Endothelial cell (in vitro differentiated cells): ENCODE data around the gene GIPC3. TPM values are rescaled to one million over a fixed set of nuclear protein-coding genes. Genes with fewer than 3 reads are reported as not detected.

Source experiments
- DNase-seq: peaks from one replicate; pipeline ENCODE4 v3.0.0; 2021; ENCODE audit warnings: low spot score
- H3K27ac Mint-ChIP-seq: one replicate; pipeline ENCODE4 v1.8.0; 2021; ENCODE audit warnings: mixed read lengths, inconsistent platforms; ENCODE audit not compliant: unreplicated experiment
- H3K27me3 Mint-ChIP-seq: one replicate; pipeline ENCODE4 v1.8.0; 2021; ENCODE audit warnings: mild to moderate bottlenecking, moderate library complexity, mixed read lengths, inconsistent platforms; ENCODE audit not compliant: unreplicated experiment
- H3K36me3 Mint-ChIP-seq: one replicate; pipeline ENCODE4 v1.8.0; 2021; ENCODE audit warnings: mild to moderate bottlenecking, low read depth, mixed read lengths, inconsistent platforms; ENCODE audit not compliant: unreplicated experiment
- H3K4me1 Mint-ChIP-seq: one replicate; pipeline ENCODE4 v1.8.0; 2021; ENCODE audit warnings: mild to moderate bottlenecking, mixed read lengths, inconsistent platforms; ENCODE audit not compliant: unreplicated experiment
- H3K4me3 Mint-ChIP-seq: one replicate; pipeline ENCODE4 v1.8.0; 2021; ENCODE audit warnings: mild to moderate bottlenecking, mixed read lengths, inconsistent platforms; ENCODE audit not compliant: unreplicated experiment
- H3K9me3 Mint-ChIP-seq: one replicate; pipeline ENCODE4 v1.8.0; 2021; ENCODE audit warnings: mixed read lengths, inconsistent platforms; ENCODE audit not compliant: unreplicated experiment
- CTCF ChIP-seq: fragments of 200-600 bp; sonication (generic); IDR thresholded peaks from one replicate; pipeline ENCODE4 v1.5.0; 2021; ENCODE audit warnings: antibody characterized with exemption; ENCODE audit not compliant: unreplicated experiment
- total RNA-seq: library from RNA; stranded (reverse); fragmentation: NEBNext Ultra II Directional; extraction: Animal tissue kit (Norgen Biotek cat#: 25700); gene quantifications from one replicate; pipeline ENCODE4 v1.2.1, GENCODE V29; 2021; ENCODE audit not compliant: unreplicated experiment

Gene GIPC3
- total RNA-seq, 1 donor from 2014 or later, result 11.0 TPM

DNA sequence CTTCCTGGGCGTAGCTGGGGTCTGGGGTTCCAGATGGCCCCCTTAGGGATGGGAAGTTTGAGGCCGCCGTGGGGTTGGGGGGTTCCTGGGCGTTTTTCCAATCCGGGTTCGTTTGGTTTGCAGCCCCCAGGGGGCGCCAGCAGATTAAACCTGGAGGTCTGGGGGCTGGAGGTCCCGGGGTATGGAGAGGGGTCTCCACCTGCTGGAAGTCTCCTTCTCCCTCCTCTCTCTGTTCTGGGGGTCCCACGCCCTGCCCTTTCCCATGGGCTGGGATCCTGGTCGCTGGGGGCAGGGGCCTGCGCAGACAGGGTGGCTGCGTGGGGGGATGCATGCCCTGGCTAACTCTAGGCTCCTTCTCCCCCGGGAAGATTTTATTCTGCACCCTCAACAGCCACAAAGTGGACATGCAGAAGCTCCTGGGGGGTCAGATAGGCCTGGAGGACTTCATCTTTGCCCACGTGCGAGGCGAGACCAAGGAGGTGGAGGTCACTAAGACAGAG, 899 bp downstream of the GIPC3 start:
- TF ChIP-seq CTCF, result peak; percentile 75
- Mint-ChIP-seq H3K27me3 (peaks cover 1% of the 10 kb centered on the region), H3K9me3 (no peaks in the 10 kb centered on the region), H3K36me3 (peaks cover 3% of the 10 kb centered on the region), H3K27ac (no peak overlapping the region), H3K4me3 (no peak overlapping the region), H3K4me1 (no peaks in the 10 kb centered on the region)
- DNase-seq, result peak; percentile 61

GRCh38 chr19:3586707-3587346, 1.5 kb downstream of the GIPC3 start:
- Mint-ChIP-seq H3K4me1 (no peaks in the 10 kb centered on the region), H3K27me3 (peaks cover 1% of the 10 kb centered on the region), H3K36me3 (peaks cover 9% of the 10 kb centered on the region), H3K27ac (no peak overlapping the region), H3K9me3 (no peaks in the 10 kb centered on the region), H3K4me3 (no peak overlapping the region)
- TF ChIP-seq CTCF, result no peak
- no peak for DNase-seq

GRCh38 chr19:3589439-3589838, 4.2 kb downstream of the GIPC3 start:
- TF ChIP-seq CTCF, result no peak
- Mint-ChIP-seq H3K4me1 (no peaks in the 10 kb centered on the region), H3K9me3 (no peaks in the 10 kb centered on the region), H3K27ac (no peak overlapping the region), H3K4me3 (no peak overlapping the region), H3K36me3 (peaks cover 9% of the 10 kb centered on the region), H3K27me3 (peaks cover 4% of the 10 kb centered on the region)
- DNase-seq, result no peak

DNA sequence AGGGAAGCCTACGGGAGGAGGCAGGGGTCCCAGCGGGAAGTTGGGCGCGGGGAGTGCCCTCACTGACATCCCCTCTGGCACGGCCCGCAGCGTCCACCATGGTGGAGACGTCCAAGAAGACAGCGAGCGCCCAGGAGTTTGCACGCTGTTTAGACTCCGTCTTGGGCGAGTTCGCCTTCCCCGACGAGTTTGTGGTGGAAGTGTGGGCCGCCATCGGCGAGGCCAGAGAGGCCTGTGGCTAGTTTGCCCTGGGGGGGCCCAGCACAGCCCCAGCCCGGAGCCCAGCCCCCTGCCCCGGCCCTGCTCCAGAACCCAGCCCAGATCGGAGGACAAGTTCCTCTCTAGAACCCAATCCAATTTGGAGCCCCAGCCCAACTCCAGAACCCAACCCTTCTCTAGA, 4.7 kb downstream of the GIPC3 start:
- DNase-seq, result no peak
- no peaks in the 10 kb centered on the region for H3K4me1 Mint-ChIP-seq
- TF ChIP-seq CTCF, result no peak
- peaks cover 4% of the 10 kb centered on the region for H3K27me3 Mint-ChIP-seq
- H3K4me3 Mint-ChIP-seq, result no peak overlapping the region
- no peaks in the 10 kb centered on the region for H3K9me3 Mint-ChIP-seq
- no peak overlapping the region for H3K27ac Mint-ChIP-seq
- peaks cover 9% of the 10 kb centered on the region for H3K36me3 Mint-ChIP-seq

DNA sequence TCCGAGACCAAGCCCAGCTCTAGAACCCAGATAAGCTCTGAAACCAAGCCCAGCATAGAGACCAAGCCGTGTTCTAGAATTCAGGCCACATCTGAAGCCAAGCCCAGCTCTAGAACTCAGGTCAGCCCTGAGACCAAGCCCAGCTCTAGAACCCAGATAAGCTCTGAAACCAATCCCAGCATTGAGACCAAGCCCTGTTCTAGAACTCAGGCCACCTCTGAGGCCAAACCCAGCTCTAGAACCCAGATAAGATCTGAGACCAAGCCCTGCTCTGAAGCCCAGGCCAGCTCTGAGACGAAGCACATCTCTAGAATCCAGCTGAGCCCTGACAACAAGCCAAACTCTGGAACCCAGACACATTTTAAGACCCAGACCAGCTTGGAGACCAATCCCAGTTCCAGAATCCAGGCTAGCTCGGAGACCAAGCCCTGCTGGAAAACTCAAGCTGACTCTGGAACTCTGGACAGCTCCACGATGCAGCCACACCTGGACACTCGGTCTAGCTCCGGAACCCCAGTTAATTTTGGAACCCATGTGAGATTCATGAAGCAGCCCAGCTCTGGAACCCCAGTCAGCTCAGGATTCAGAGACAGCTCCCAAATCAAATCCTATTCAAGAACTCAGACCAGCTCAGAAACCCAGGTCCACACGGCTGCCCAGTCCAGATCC, 5.8 kb downstream of the GIPC3 start:
- Mint-ChIP-seq H3K27ac (no peak overlapping the region), H3K4me3 (no peak overlapping the region), H3K27me3 (peaks cover 4% of the 10 kb centered on the region), H3K4me1 (no peaks in the 10 kb centered on the region), H3K36me3 (peaks cover 9% of the 10 kb centered on the region), H3K9me3 (no peaks in the 10 kb centered on the region)
- no peak for TF ChIP-seq CTCF
- DNase-seq, result no peak
